Neuronal stem cell (in vitro differentiated cells): ENCODE data around the gene GJB6.

Source experiments
- DNase-seq: peaks from one replicate; pipeline ENCODE4 v3.0.0-alpha.2; 2013; ENCODE audit warnings: low spot score
- H2AFZ ChIP-seq: one replicate; pipeline ENCODE4 v1.6.1; 2013; ENCODE audit warnings: mild to moderate bottlenecking, low read length, inconsistent platforms
- H2AK5ac ChIP-seq: 2 replicates; pipeline ENCODE4 v1.6.1; 2013; ENCODE audit warnings: low read depth, mild to moderate bottlenecking, inconsistent platforms, low read length, moderate library complexity, mixed read lengths
- H2BK120ac ChIP-seq: 2 replicates; pipeline ENCODE4 v1.6.1; 2013; ENCODE audit warnings: low read depth, mild to moderate bottlenecking, inconsistent platforms, low read length, moderate library complexity, mixed read lengths
- H2BK12ac ChIP-seq: one replicate; pipeline ENCODE4 v1.6.1; 2013; ENCODE audit warnings: low read length, inconsistent platforms
- H2BK15ac ChIP-seq: 2 replicates; pipeline ENCODE4 v1.6.1; 2013; ENCODE audit warnings: mild to moderate bottlenecking, low read length, inconsistent platforms, mixed read lengths
- H2BK5ac ChIP-seq: one replicate; pipeline ENCODE4 v1.6.1; 2013; ENCODE audit warnings: inconsistent platforms, mild to moderate bottlenecking, low read length, moderate library complexity
- H3K14ac ChIP-seq: one replicate; pipeline ENCODE4 v1.6.1; 2013; ENCODE audit warnings: low read length, inconsistent platforms
- H3K18ac ChIP-seq: 2 replicates; pipeline ENCODE4 v1.6.1; 2013; ENCODE audit warnings: low read length, inconsistent platforms
- H3K23ac ChIP-seq: 2 replicates; pipeline ENCODE4 v1.6.1; 2013; ENCODE audit warnings: low read depth, mild to moderate bottlenecking, mixed read lengths, low read length, inconsistent platforms; ENCODE audit not compliant: poor library complexity
- H3K27ac ChIP-seq: replicated peaks from 3 replicates; pipeline ENCODE4 v1.5.1; 2013; ENCODE audit warnings: low read length, inconsistent platforms
- H3K27me3 ChIP-seq, 3 experiments: 2 replicates each; pipeline ENCODE4 v1.6.1; 2013; ENCODE audit warnings: low read length in 3 of 3, mild to moderate bottlenecking in 2 of 3, inconsistent platforms in 1 of 3, low read depth in 1 of 3, mixed read lengths in 1 of 3, moderate library complexity in 1 of 3; ENCODE audit not compliant: control insufficient read depth in 3 of 3, insufficient read depth in 3 of 3
- H3K36me3 ChIP-seq, 2 donors: replicated peaks in 1 of 2; 2 replicates each; pipeline ENCODE4 v1.6.1; 2013; ENCODE audit warnings: low read length in 2 of 2; ENCODE audit not compliant: control insufficient read depth in 2 of 2, insufficient read depth in 2 of 2
- H3K4ac ChIP-seq: 2 replicates; pipeline ENCODE4 v1.6.1; 2013; ENCODE audit warnings: inconsistent platforms, mild to moderate bottlenecking, low read length, moderate library complexity
- H3K4me1 ChIP-seq, 2 donors: 1 replicate in 1 of 2; 2 replicates in 1 of 2; pipeline ENCODE4 v1.6.1; 2013; ENCODE audit warnings: low read length in 2 of 2, low read depth in 1 of 2; ENCODE audit not compliant: control insufficient read depth in 2 of 2, insufficient read depth in 1 of 2
- H3K4me2 ChIP-seq: one replicate; pipeline ENCODE4 v1.6.1; 2013; ENCODE audit warnings: mild to moderate bottlenecking, low read length, inconsistent platforms; ENCODE audit not compliant: insufficient read depth, poor library complexity, severe bottlenecking
- H3K4me3 ChIP-seq, 2 donors: 2 replicates each; pipeline ENCODE4 v1.5.1; 2013; ENCODE audit warnings: low read length in 2 of 2, mild to moderate bottlenecking in 2 of 2, inconsistent platforms in 1 of 2, moderate library complexity in 1 of 2
- H3K79me1 ChIP-seq: one replicate; pipeline ENCODE4 v1.6.1; 2013; ENCODE audit warnings: low read depth, mild to moderate bottlenecking, inconsistent platforms, low read length, moderate library complexity
- H3K9ac ChIP-seq: one replicate; pipeline ENCODE4 v1.6.1; 2013; ENCODE audit warnings: mild to moderate bottlenecking, low read depth, low read length, inconsistent platforms; ENCODE audit not compliant: poor library complexity
- H3K9me3 ChIP-seq, 2 donors: replicated peaks in 1 of 2; 2 replicates each; pipeline versions ENCODE3 to v1.6.1; 2013; ENCODE audit warnings: low read length in 2 of 2, mild to moderate bottlenecking in 2 of 2, inconsistent platforms in 1 of 2, low read depth in 1 of 2, mixed read lengths in 1 of 2, moderate library complexity in 1 of 2; ENCODE audit not compliant: control insufficient read depth in 2 of 2, insufficient read depth in 1 of 2
- H4K8ac ChIP-seq: one replicate; pipeline ENCODE4 v1.6.1; 2013; ENCODE audit warnings: low read depth, mild to moderate bottlenecking, inconsistent platforms, low read length, moderate library complexity
- H4K91ac ChIP-seq: one replicate; pipeline ENCODE4 v1.6.1; 2013; ENCODE audit warnings: low read length, low read depth, mild to moderate bottlenecking, inconsistent platforms; ENCODE audit not compliant: poor library complexity
- WGBS, 2 donors: extraction: QIAGEN DNeasy Blood & Tissue Kit; methylation state at CpG; one replicate each; pipeline ENCODE4 v1.1.7; 2013; ENCODE audit warnings: missing lambda C conversion rate in 2 of 2, mixed read lengths in 1 of 2; ENCODE audit not compliant: insufficient read length in 2 of 2, insufficient replicate concordance in 1 of 2; ENCODE audit errors: extremely low coverage in 2 of 2; 5-methylcytosine and 5-hydroxymethylcytosine counted together

GJB6 gene

GRCh38 chr13:20239748-20240147, 7.6 kb upstream of the GJB6 start:
- Histone ChIP-seq H2AK5ac (no peak overlapping the region), H3K23ac (peak overlapping the region; percentile 18), H2AFZ (no peak overlapping the region), H3K18ac (no peak overlapping the region), H3K4ac (no peak overlapping the region), H3K36me3 (no peaks in the 10 kb centered on the region), H3K27ac (no peak overlapping the region), H2BK120ac (no peak overlapping the region), H3K79me1 (no peaks in the 10 kb centered on the region), H3K4me2 (no peak overlapping the region), H2BK5ac (peak overlapping the region; percentile 50), H3K14ac (no peak overlapping the region), H2BK15ac (no peak overlapping the region), H3K4me3 (no peak overlapping the region), H3K9ac (no peak overlapping the region), H3K4me1 (no peaks in the 10 kb centered on the region), H3K27me3 (peaks cover 0 to 17% (median 0%) of the 10 kb centered on the region in 3 experiments), H4K8ac (no peak overlapping the region), H3K9me3 (no peaks in the 10 kb centered on the region), H4K91ac (peak overlapping the region; percentile 9), H2BK12ac (peak overlapping the region; percentile 58)
- no peak for DNase-seq
- WGBS, 2 donors: no CpG with 5 or more reads among the region's 6 CpGs

- no CpG with 5 or more reads among the region's 25 CpGs for WGBS, 2 donors
- peak overlapping the region; percentile 62 for H3K18ac ChIP-seq
- peaks cover 0 to 7% of the 10 kb centered on the region in 2 donors for H3K4me1 ChIP-seq
- H3K14ac ChIP-seq: peak overlapping the region; percentile 85
- peak overlapping the region; percentile 56 for H2AFZ ChIP-seq
- peak overlapping the region; percentile 68 for H3K4me2 ChIP-seq
- no peaks in the 10 kb centered on the region for H3K79me1 ChIP-seq
- H3K36me3 ChIP-seq: no peaks in the 10 kb centered on the region
- H3K9me3 ChIP-seq: no peaks in the 10 kb centered on the region
- H3K4ac ChIP-seq: no peak overlapping the region
- DNase-seq: no peak
- peaks cover 16 to 56% (median 35%) of the 10 kb centered on the region in 3 experiments for H3K27me3 ChIP-seq
- no peak overlapping the region for H3K23ac ChIP-seq
- H3K27ac ChIP-seq: no peak overlapping the region
- no peak overlapping the region for H2BK12ac ChIP-seq
- no peak overlapping the region for H2BK15ac ChIP-seq
- no peak overlapping the region for H2BK120ac ChIP-seq
- peak overlapping the region in 1 of 2 donors; percentile 68 for H3K4me3 ChIP-seq
- no peak overlapping the region for H4K8ac ChIP-seq
- H2BK5ac ChIP-seq: no peak overlapping the region
- no peak overlapping the region for H2AK5ac ChIP-seq
- peak overlapping the region; percentile 35 for H3K9ac ChIP-seq
- no peak overlapping the region for H4K91ac ChIP-seq
Measured at GRCh38 chr13:20232556-20233277, 598 bp upstream of the GJB6 start.

GRCh38 chr13:20230913-20231838, 943 bp downstream of the GJB6 start:
- no peaks in the 10 kb centered on the region for H3K79me1 ChIP-seq
- peak overlapping the region; percentile 68 for H3K4me2 ChIP-seq
- no peak overlapping the region for H3K27ac ChIP-seq
- H3K36me3 ChIP-seq: no peaks in the 10 kb centered on the region
- H3K4me3 ChIP-seq: peak overlapping the region in 1 of 2 donors; percentile 3
- no peak overlapping the region for H2BK12ac ChIP-seq
- no peak overlapping the region for H3K18ac ChIP-seq
- H2AK5ac ChIP-seq: no peak overlapping the region
- no peak for DNase-seq
- peaks cover 16 to 66% (median 35%) of the 10 kb centered on the region in 3 experiments for H3K27me3 ChIP-seq
- H2BK15ac ChIP-seq: no peak overlapping the region
- H2BK5ac ChIP-seq: no peak overlapping the region
- H3K4me1 ChIP-seq: peaks cover 0 to 7% of the 10 kb centered on the region in 2 donors
- WGBS, 2 donors: no CpG with 5 or more reads among the region's 30 CpGs
- no peaks in the 10 kb centered on the region for H3K9me3 ChIP-seq
- H3K23ac ChIP-seq: no peak overlapping the region
- no peak overlapping the region for H2BK120ac ChIP-seq
- no peak overlapping the region for H3K14ac ChIP-seq
- no peak overlapping the region for H4K8ac ChIP-seq
- peak overlapping the region; percentile 66 for H3K9ac ChIP-seq
- H3K4ac ChIP-seq: no peak overlapping the region
- H2AFZ ChIP-seq: peak overlapping the region; percentile 56
- H4K91ac ChIP-seq: no peak overlapping the region

GRCh38 chr13:20227730-20228129, 4.4 kb downstream of the GJB6 start:
- no CpG with 5 or more reads among the region's 6 CpGs for WGBS, 2 donors
- no peak overlapping the region for H2BK15ac ChIP-seq

More at GRCh38 chr13:20227730-20228129, 4.4 kb downstream of the GJB6 start:
- H3K9me3 ChIP-seq: no peaks in the 10 kb centered on the region
- no peak overlapping the region for H3K4me2 ChIP-seq
- no peak overlapping the region for H2AK5ac ChIP-seq
- no peak overlapping the region for H3K4me3 ChIP-seq
- no peak overlapping the region for H4K91ac ChIP-seq
- no peak overlapping the region for H2BK120ac ChIP-seq
- no peak overlapping the region for H3K4ac ChIP-seq
- no peak overlapping the region for H3K18ac ChIP-seq
- no peak overlapping the region for H2AFZ ChIP-seq
- no peaks in the 10 kb centered on the region for H3K36me3 ChIP-seq
- H3K9ac ChIP-seq: no peak overlapping the region
- no peak overlapping the region for H2BK5ac ChIP-seq
- H4K8ac ChIP-seq: no peak overlapping the region
- peaks cover 13 to 60% (median 28%) of the 10 kb centered on the region in 3 experiments for H3K27me3 ChIP-seq
- H3K79me1 ChIP-seq: no peaks in the 10 kb centered on the region
- no peak overlapping the region for H3K14ac ChIP-seq
- no peak overlapping the region for H2BK12ac ChIP-seq
- DNase-seq: no peak
- peaks cover 0 to 7% of the 10 kb centered on the region in 2 donors for H3K4me1 ChIP-seq
- H3K23ac ChIP-seq: no peak overlapping the region
- no peak overlapping the region for H3K27ac ChIP-seq
